IMR-90 (cell line): ENCODE data around the gene ZNF764.

Experiments
- MAFK ChIP-seq: IDR thresholded peaks from 2 replicates; pipeline ENCODE4 v1.6.1; 2012; ENCODE audit warnings: low read depth, low read length, improper control_type of control experiment
- MAZ ChIP-seq: IDR thresholded peaks from 2 replicates; pipeline ENCODE4 v1.6.1; 2012; ENCODE audit warnings: low read depth, mild to moderate bottlenecking, low read length, improper control_type of control experiment, moderate library complexity, borderline replicate concordance
- TF ChIP-seq, protein P1 (sequence below): conservative IDR thresholded peaks from 2 replicates; pipeline ENCODE4 v1.5.1; 2012; ENCODE audit warnings: mild to moderate bottlenecking, low read depth, low read length, improper control_type of control experiment

DNA sequence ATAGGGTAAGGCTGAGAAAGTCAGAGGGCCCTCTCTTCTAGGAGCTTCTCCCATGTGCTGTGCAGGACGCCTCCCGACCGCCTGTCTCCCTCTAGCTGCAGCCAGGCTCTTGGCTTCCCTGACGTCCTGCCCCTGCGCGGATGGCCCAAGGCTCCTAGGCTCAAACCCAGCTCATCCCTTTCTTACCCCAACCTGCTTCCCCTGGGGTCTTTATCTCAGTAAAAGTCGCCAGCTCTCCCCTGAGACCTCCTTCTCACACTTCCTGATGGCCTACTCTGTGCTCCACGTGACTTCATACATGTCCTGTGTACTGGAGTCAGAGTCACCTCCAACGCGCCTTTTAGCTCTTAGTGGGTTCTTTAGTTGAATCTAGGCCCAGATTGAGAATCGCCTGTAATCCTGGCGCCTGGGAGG is 22.4 kb downstream of the ZNF764 start:
- TF ChIP-seq, protein P1, sequence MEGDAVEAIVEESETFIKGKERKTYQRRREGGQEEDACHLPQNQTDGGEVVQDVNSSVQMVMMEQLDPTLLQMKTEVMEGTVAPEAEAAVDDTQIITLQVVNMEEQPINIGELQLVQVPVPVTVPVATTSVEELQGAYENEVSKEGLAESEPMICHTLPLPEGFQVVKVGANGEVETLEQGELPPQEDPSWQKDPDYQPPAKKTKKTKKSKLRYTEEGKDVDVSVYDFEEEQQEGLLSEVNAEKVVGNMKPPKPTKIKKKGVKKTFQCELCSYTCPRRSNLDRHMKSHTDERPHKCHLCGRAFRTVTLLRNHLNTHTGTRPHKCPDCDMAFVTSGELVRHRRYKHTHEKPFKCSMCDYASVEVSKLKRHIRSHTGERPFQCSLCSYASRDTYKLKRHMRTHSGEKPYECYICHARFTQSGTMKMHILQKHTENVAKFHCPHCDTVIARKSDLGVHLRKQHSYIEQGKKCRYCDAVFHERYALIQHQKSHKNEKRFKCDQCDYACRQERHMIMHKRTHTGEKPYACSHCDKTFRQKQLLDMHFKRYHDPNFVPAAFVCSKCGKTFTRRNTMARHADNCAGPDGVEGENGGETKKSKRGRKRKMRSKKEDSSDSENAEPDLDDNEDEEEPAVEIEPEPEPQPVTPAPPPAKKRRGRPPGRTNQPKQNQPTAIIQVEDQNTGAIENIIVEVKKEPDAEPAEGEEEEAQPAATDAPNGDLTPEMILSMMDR, result peak; percentile 48
- TF ChIP-seq MAZ (no peak), MAFK (no peak)
